HCT116 (cell line): ENCODE data around the gene SLC6A12. TPM values are rescaled to one million over a fixed set of nuclear protein-coding genes. Genes with fewer than 3 reads are reported as not detected.

ENCODE experiments used
- ATAC-seq: fragments of 200-7000 bp; cut with Tn5 transposase; 2 replicates; pipeline ENCODE4 v1.9.1; 2020; ENCODE audit warnings: mild to moderate bottlenecking, moderate library complexity
- BruUV-seq: library from RNA; stranded (reverse); fragments of 400-500 nt; replicated peaks from 2 replicates; lab custom pipeline; 2021; lab: Mats Ljungman, UMichigan
- CTCF ChIA-PET: fragments of 300-600 bp; sonication (Branson Sonifier 250); formaldehyde crosslinking; loops from one replicate; lab custom pipeline; 2021; ENCODE audit warnings: antibody characterized with exemption; lab: Charles Lee
- POLR2A ChIA-PET: fragments of 300-600, 350-600 bp; sonication (Branson Sonifier 250); formaldehyde crosslinking; loops from one replicate; lab custom pipeline; 2021; ENCODE audit warnings: antibody characterized with exemption; lab: Charles Lee
- RAD21 ChIA-PET, 2 experiments: fragments of 300-600 bp; sonication (Branson Sonifier 250); formaldehyde crosslinking; loops; one replicate each; lab custom pipeline; 2023; ENCODE audit warnings: low total read pairs in 2 of 2; ENCODE audit not compliant: uncharacterized antibody in 2 of 2, unreplicated experiment in 2 of 2, low non-redundant PET in 1 of 2; lab: Charles Lee
- DNase-seq: peaks from one replicate; pipeline ENCODE4 v3.0.0-alpha.2; 2010; ENCODE audit warnings: low read depth, low spot score
- H2AFZ ChIP-seq: fragments of 200-600 bp; shearing (Covaris generic), sonication (generic); 2 replicates; pipeline ENCODE4 v1.6.1; 2017; ENCODE audit warnings: low read depth, mixed run types, mixed read lengths, antibody characterized with exemption, low read length; ENCODE audit not compliant: poor library complexity, severe bottlenecking
- H3K27ac ChIP-seq: 2 replicates; pipeline ENCODE4 v1.5.1; 2012; ENCODE audit warnings: low read depth, low read length
- H3K27me3 ChIP-seq: fragments of 200-600 bp; sonication (generic); 2 replicates; pipeline ENCODE4 v1.6.1; 2016; ENCODE audit warnings: mixed run types, low read length, mixed read lengths; ENCODE audit not compliant: insufficient read depth
- H3K36me3 ChIP-seq, 2 experiments: fragments of 200-500 bp in 1 of 2; fragments of 200-600 bp in 1 of 2; sonication (Bioruptor generic) in 1 of 2; sonication (generic) in 1 of 2; 2 replicates each; pipeline versions ENCODE4 v1.5.1 to v1.6.1; 2014 to 2016; ENCODE audit warnings: low read length in 2 of 2, inconsistent platforms in 1 of 2, mixed read lengths in 1 of 2, mixed run types in 1 of 2; ENCODE audit not compliant: insufficient read depth in 2 of 2, control insufficient read depth in 1 of 2
- H3K4me1 ChIP-seq, 2 experiments: fragments of 200-600 bp in 1 of 2; sonication (generic) in 1 of 2; 2 replicates each; pipeline versions ENCODE4 v1.5.1 to v1.6.1; 2012 to 2017; ENCODE audit warnings: low read length in 2 of 2, inconsistent platforms in 1 of 2, mild to moderate bottlenecking in 1 of 2, mixed read lengths in 1 of 2, mixed run types in 1 of 2, moderate library complexity in 1 of 2; ENCODE audit not compliant: insufficient read depth in 2 of 2, control insufficient read depth in 1 of 2
- H3K4me2 ChIP-seq: fragments of 200-600 bp; sonication (generic); 2 replicates; pipeline ENCODE4 v1.6.1; 2017; ENCODE audit warnings: mixed run types, low read length, mixed read lengths
- H3K4me3 ChIP-seq, 2 experiments: fragments of 200-600 bp in 1 of 2; sonication (generic) in 1 of 2; replicated peaks in 1 of 2; 2 replicates each; pipeline ENCODE4 v1.5.1; 2011 to 2016; ENCODE audit warnings: low read length in 2 of 2, control low read depth in 1 of 2, low read depth in 1 of 2, mild to moderate bottlenecking in 1 of 2, mixed read lengths in 1 of 2, mixed run types in 1 of 2
- H3K79me2 ChIP-seq: fragments of 200-600 bp; sonication (generic); 2 replicates; pipeline ENCODE4 v1.6.1; 2017; ENCODE audit warnings: mild to moderate bottlenecking, mixed run types, low read length, moderate library complexity, mixed read lengths; ENCODE audit not compliant: insufficient read depth
- H3K9ac ChIP-seq: fragments of 200-600 bp; sonication (generic); 2 replicates; pipeline ENCODE4 v1.6.1; 2016; ENCODE audit warnings: low read length, mixed read lengths
- H3K9me2 ChIP-seq: fragments of 200-600 bp; sonication (generic), shearing (Covaris generic); 2 replicates; pipeline ENCODE4 v1.6.1; 2017; ENCODE audit warnings: mixed run types, mild to moderate bottlenecking, moderate library complexity; ENCODE audit not compliant: insufficient read depth
- H3K9me3 ChIP-seq, 2 experiments: fragments of 200-500 bp in 1 of 2; fragments of 200-600 bp in 1 of 2; sonication (Bioruptor generic) in 1 of 2; sonication (generic) in 1 of 2; 2 replicates each; pipeline ENCODE4 v1.6.1; 2014 to 2017; ENCODE audit warnings: low read length in 2 of 2, mixed read lengths in 2 of 2, inconsistent platforms in 1 of 2, low read depth in 1 of 2, mild to moderate bottlenecking in 1 of 2, mixed run types in 1 of 2, moderate library complexity in 1 of 2; ENCODE audit not compliant: control insufficient read depth in 1 of 2, insufficient read depth in 1 of 2
- H4K20me1 ChIP-seq: fragments of 200-600 bp; sonication (generic), shearing (Covaris generic); 2 replicates; pipeline ENCODE4 v1.6.1; 2017; ENCODE audit warnings: mixed run types, mild to moderate bottlenecking, moderate library complexity; ENCODE audit not compliant: insufficient read depth
- CBX3 ChIP-seq: IDR thresholded peaks from 2 replicates; pipeline ENCODE4 v1.6.1; 2012; ENCODE audit warnings: low read depth
- EZH2phosphoT487 ChIP-seq: fragments of 200-600 bp; IDR thresholded peaks from 2 replicates; pipeline ENCODE4 v1.6.1; 2018; ENCODE audit warnings: antibody characterized with exemption, borderline replicate concordance
- FOSL1 ChIP-seq: IDR thresholded peaks from 2 replicates; pipeline ENCODE4 v1.6.1; 2012; ENCODE audit warnings: low read depth
- POLR2A ChIP-seq: IDR thresholded peaks from 2 replicates; pipeline ENCODE4 v1.7.0; 2011; ENCODE audit warnings: borderline replicate concordance; ENCODE audit not compliant: insufficient read depth, insufficient read length; ENCODE audit errors: extremely low read depth
- RAD21 ChIP-seq: IDR thresholded peaks from 2 replicates; pipeline ENCODE4 v1.6.1; 2012; ENCODE audit warnings: low read depth, mild to moderate bottlenecking
- SRF ChIP-seq: IDR thresholded peaks from 2 replicates; pipeline ENCODE4 v1.6.1; 2012; ENCODE audit warnings: low read depth
- YY1 ChIP-seq: IDR thresholded peaks from 2 replicates; pipeline ENCODE4 v1.6.1; 2011; ENCODE audit warnings: low read length, low read depth, moderate library complexity, mild to moderate bottlenecking; ENCODE audit not compliant: insufficient replicate concordance; ENCODE audit errors: extremely low read depth
- intact Hi-C: fragments of 100-400 bp; cut with micrococcal nuclease; formaldehyde crosslinking; loops from 2 replicates; pipeline ENCODE4 v1.10.0; 2022
- total RNA-seq: library from RNA; stranded (reverse); gene quantifications from one replicate; pipeline ENCODE4 v1.2.1, GENCODE V29; 2021; ENCODE audit not compliant: unreplicated experiment
- TF ChIP-seq, protein P1 (sequence below), 3 experiments: fragments of 200-600 bp in 1 of 3; sonication (generic) in 1 of 3; IDR thresholded peaks in 2 of 3; conservative IDR thresholded peaks in 1 of 3; 2 replicates each; pipeline ENCODE4 v1.5.1; 2012 to 2017; ENCODE audit warnings: low read depth in 2 of 3, low read length in 2 of 3, antibody characterized with exemption in 1 of 3, borderline replicate concordance in 1 of 3, control low read depth in 1 of 3, mild to moderate bottlenecking in 1 of 3, mixed read lengths in 1 of 3, mixed run types in 1 of 3, moderate library complexity in 1 of 3; ENCODE audit not compliant: insufficient read depth in 1 of 3
- TF ChIP-seq, protein P2 (sequence below): IDR thresholded peaks from 2 replicates; pipeline ENCODE4 v1.6.1; 2012
- TF ChIP-seq, protein P3 (sequence below): IDR thresholded peaks from 2 replicates; pipeline ENCODE4 v1.6.1; 2012; ENCODE audit warnings: low read depth
- TF ChIP-seq, protein P4 (sequence below): IDR thresholded peaks from 2 replicates; pipeline ENCODE4 v1.6.1; 2011; ENCODE audit warnings: mild to moderate bottlenecking, low read length, moderate library complexity; ENCODE audit not compliant: insufficient replicate concordance; ENCODE audit errors: extremely low read depth

SLC6A12 gene
- total RNA-seq, 1 experiment from 2014 or later: 0.64 TPM

DNA sequence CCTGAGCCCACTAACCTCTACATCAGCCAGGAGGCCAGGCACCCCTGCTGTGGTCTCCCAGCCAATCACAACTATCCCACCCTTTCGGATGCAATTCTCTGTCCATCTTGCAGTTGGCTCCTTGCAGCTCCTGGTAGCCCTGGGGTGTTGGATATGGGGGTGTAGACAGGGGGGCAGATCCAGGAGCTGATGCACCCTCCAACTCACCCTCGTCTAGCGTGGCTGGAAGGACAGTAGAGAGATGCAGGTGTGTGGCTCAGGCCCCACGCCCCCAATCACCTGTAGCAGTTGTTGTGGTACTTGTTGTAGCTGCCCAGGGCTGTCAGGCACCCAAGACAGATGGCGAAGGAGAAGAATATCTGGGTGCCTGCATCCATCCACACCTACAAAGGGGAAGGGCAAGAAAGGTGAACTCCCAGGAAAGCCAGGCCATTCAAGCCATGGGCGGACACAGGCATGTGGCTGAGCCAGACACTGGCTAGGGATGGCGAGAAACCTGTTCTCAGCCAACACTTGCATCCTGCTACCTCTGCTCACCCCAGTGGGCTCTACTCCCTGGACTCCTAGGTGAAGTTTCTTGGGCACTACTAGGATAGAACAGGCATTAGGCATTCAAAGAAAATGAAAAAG is 13.4 kb upstream of the SLC6A12 start:
- BruUV-seq: no TSS peak
- Histone ChIP-seq H3K79me2 (no peaks in the 10 kb centered on the region), H3K27ac (no peak overlapping the region), H4K20me1 (no peaks in the 10 kb centered on the region), H3K9me3 (no peaks in the 10 kb centered on the region), H2AFZ (no peak overlapping the region), H3K4me3 (no peak overlapping the region), H3K9me2 (no peaks in the 10 kb centered on the region), H3K27me3 (0 out of 2 replicates have a peak, but pooled peaks cover 5% of the 10 kb centered on the region), H3K4me2 (no peak overlapping the region), H3K9ac (no peak overlapping the region), H3K36me3 (no peaks in the 10 kb centered on the region), H3K4me1 (no peaks in the 10 kb centered on the region)
- no peak for ATAC-seq
- TF ChIP-seq, protein P1, sequence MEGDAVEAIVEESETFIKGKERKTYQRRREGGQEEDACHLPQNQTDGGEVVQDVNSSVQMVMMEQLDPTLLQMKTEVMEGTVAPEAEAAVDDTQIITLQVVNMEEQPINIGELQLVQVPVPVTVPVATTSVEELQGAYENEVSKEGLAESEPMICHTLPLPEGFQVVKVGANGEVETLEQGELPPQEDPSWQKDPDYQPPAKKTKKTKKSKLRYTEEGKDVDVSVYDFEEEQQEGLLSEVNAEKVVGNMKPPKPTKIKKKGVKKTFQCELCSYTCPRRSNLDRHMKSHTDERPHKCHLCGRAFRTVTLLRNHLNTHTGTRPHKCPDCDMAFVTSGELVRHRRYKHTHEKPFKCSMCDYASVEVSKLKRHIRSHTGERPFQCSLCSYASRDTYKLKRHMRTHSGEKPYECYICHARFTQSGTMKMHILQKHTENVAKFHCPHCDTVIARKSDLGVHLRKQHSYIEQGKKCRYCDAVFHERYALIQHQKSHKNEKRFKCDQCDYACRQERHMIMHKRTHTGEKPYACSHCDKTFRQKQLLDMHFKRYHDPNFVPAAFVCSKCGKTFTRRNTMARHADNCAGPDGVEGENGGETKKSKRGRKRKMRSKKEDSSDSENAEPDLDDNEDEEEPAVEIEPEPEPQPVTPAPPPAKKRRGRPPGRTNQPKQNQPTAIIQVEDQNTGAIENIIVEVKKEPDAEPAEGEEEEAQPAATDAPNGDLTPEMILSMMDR (IDR thresholded peaks at IDR 0.05 in 2 of 3, conservative IDR thresholded peaks at IDR 0.05 in 1 of 3; ENCODE audit: borderline replicate concordance in 1 of 3, insufficient read depth in 1 of 3, low read depth in 2 of 3, low read length in 2 of 3): no peak
- no peak for TF ChIP-seq YY1
- TF ChIP-seq POLR2A: no peak
- TF ChIP-seq, protein P2, sequence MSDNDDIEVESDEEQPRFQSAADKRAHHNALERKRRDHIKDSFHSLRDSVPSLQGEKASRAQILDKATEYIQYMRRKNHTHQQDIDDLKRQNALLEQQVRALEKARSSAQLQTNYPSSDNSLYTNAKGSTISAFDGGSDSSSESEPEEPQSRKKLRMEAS: no peak
- TF ChIP-seq SRF: no peak
- no peak for TF ChIP-seq CBX3
- no peak for TF ChIP-seq RAD21
- TF ChIP-seq EZH2phosphoT487: no peak
- TF ChIP-seq, protein P3, sequence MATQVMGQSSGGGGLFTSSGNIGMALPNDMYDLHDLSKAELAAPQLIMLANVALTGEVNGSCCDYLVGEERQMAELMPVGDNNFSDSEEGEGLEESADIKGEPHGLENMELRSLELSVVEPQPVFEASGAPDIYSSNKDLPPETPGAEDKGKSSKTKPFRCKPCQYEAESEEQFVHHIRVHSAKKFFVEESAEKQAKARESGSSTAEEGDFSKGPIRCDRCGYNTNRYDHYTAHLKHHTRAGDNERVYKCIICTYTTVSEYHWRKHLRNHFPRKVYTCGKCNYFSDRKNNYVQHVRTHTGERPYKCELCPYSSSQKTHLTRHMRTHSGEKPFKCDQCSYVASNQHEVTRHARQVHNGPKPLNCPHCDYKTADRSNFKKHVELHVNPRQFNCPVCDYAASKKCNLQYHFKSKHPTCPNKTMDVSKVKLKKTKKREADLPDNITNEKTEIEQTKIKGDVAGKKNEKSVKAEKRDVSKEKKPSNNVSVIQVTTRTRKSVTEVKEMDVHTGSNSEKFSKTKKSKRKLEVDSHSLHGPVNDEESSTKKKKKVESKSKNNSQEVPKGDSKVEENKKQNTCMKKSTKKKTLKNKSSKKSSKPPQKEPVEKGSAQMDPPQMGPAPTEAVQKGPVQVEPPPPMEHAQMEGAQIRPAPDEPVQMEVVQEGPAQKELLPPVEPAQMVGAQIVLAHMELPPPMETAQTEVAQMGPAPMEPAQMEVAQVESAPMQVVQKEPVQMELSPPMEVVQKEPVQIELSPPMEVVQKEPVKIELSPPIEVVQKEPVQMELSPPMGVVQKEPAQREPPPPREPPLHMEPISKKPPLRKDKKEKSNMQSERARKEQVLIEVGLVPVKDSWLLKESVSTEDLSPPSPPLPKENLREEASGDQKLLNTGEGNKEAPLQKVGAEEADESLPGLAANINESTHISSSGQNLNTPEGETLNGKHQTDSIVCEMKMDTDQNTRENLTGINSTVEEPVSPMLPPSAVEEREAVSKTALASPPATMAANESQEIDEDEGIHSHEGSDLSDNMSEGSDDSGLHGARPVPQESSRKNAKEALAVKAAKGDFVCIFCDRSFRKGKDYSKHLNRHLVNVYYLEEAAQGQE: no peak
- TF ChIP-seq FOSL1: no peak
- TF ChIP-seq, protein P4, sequence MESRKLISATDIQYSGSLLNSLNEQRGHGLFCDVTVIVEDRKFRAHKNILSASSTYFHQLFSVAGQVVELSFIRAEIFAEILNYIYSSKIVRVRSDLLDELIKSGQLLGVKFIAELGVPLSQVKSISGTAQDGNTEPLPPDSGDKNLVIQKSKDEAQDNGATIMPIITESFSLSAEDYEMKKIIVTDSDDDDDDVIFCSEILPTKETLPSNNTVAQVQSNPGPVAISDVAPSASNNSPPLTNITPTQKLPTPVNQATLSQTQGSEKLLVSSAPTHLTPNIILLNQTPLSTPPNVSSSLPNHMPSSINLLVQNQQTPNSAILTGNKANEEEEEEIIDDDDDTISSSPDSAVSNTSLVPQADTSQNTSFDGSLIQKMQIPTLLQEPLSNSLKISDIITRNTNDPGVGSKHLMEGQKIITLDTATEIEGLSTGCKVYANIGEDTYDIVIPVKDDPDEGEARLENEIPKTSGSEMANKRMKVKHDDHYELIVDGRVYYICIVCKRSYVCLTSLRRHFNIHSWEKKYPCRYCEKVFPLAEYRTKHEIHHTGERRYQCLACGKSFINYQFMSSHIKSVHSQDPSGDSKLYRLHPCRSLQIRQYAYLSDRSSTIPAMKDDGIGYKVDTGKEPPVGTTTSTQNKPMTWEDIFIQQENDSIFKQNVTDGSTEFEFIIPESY: no peak
- ChIA-PET CTCF (no interaction called here), POLR2A (no interaction called here), RAD21 (no interaction called here)
- intact Hi-C loops: no loop called here
- no peak for DNase-seq
